HCEC 1CT (cell line): ENCODE data around the gene SCAMP1.

Experiments
- DNase-seq: peaks from one replicate; pipeline ENCODE4 v3.0.0-alpha.2; 2017

Gene SCAMP1

GRCh38 chr5:78497573-78498533 lies 137.4 kb downstream of the SCAMP1 start:
- no peak for DNase-seq

- DNase-seq, result no peak
These were observed 139.1 kb downstream of the SCAMP1 start for GRCh38 chr5:78499485-78499884.

- DNase-seq, result no peak
These were observed 139.6 kb downstream of the SCAMP1 start for GRCh38 chr5:78500028-78500427.

GRCh38 chr5:78500871-78501270 lies 140.5 kb downstream of the SCAMP1 start:
- DNase-seq, result no peak

- peak; percentile 14 for DNase-seq
These were observed 141.3 kb downstream of the SCAMP1 start for GRCh38 chr5:78501411-78502352.

- no peak for DNase-seq
These were observed 143.7 kb downstream of the SCAMP1 start for GRCh38 chr5:78503958-78504653.

GRCh38 chr5:78504704-78505677 lies 144.6 kb downstream of the SCAMP1 start:
- DNase-seq, result peak; percentile 98

- no peak for DNase-seq
These were observed 145.4 kb downstream of the SCAMP1 start for GRCh38 chr5:78505860-78506259.

- DNase-seq, result no peak
These were observed 146.0 kb downstream of the SCAMP1 start for GRCh38 chr5:78506261-78507024.

- DNase-seq, result no peak
These were observed 147.1 kb downstream of the SCAMP1 start for GRCh38 chr5:78507531-78507930.

GRCh38 chr5:78508186-78508765 lies 147.9 kb downstream of the SCAMP1 start:
- peak; percentile 44 for DNase-seq

GRCh38 chr5:78509145-78509865 lies 148.9 kb downstream of the SCAMP1 start:
- DNase-seq, result no peak

- DNase-seq, result no peak
These were observed 149.7 kb downstream of the SCAMP1 start for GRCh38 chr5:78509884-78510769.

- DNase-seq, result no peak
These were observed 150.9 kb downstream of the SCAMP1 start for GRCh38 chr5:78511121-78511906.

GRCh38 chr5:78512435-78512834 lies 152.0 kb downstream of the SCAMP1 start:
- DNase-seq, result no peak

GRCh38 chr5:78513441-78513840 lies 153.0 kb downstream of the SCAMP1 start:
- DNase-seq, result no peak

GRCh38 chr5:78514427-78515330 lies 154.3 kb downstream of the SCAMP1 start:
- no peak for DNase-seq
